Activated CD4-positive, alpha-beta T cell treated with anti-CD3 and anti-CD28 coated beads, Interleukin-2, amount 10 ng/mL, durations not matched to agents 24 days and 14 days (primary cell): Measurements from ENCODE around the gene FFAR3. TPM values are rescaled to one million over a fixed set of nuclear protein-coding genes. Genes with fewer than 3 reads are reported as not detected.

Source experiments
- DNase-seq: peaks from one replicate; pipeline ENCODE4 v3.0.0; 2022
- H3K27ac Mint-ChIP-seq: one replicate; pipeline ENCODE4 v1.8.0; 2022; ENCODE audit warnings: mild to moderate bottlenecking, mixed read lengths
- H3K27me3 Mint-ChIP-seq: one replicate; pipeline ENCODE4 v1.8.0; 2022; ENCODE audit warnings: mixed read lengths
- H3K36me3 Mint-ChIP-seq: one replicate; pipeline ENCODE4 v1.8.0; 2022; ENCODE audit warnings: low read depth, mild to moderate bottlenecking, mixed read lengths
- H3K4me1 Mint-ChIP-seq: one replicate; pipeline ENCODE4 v1.8.0; 2021; ENCODE audit warnings: mixed read lengths
- H3K4me3 Mint-ChIP-seq: one replicate; pipeline ENCODE4 v1.8.0; 2022; ENCODE audit warnings: mild to moderate bottlenecking, moderate library complexity, mixed read lengths
- H3K9me3 Mint-ChIP-seq: one replicate; pipeline ENCODE4 v1.8.0; 2021; ENCODE audit warnings: mixed read lengths
- intact Hi-C: fragments of 100-400 bp; cut with micrococcal nuclease; formaldehyde crosslinking; loops from one replicate; pipeline ENCODE4 v1.15.1; 2023
- total RNA-seq: library from RNA; stranded (reverse); gene quantifications from 2 replicates; pipeline ENCODE4 v1.2.3, GENCODE V29; 2022

FFAR3 gene, protein sequence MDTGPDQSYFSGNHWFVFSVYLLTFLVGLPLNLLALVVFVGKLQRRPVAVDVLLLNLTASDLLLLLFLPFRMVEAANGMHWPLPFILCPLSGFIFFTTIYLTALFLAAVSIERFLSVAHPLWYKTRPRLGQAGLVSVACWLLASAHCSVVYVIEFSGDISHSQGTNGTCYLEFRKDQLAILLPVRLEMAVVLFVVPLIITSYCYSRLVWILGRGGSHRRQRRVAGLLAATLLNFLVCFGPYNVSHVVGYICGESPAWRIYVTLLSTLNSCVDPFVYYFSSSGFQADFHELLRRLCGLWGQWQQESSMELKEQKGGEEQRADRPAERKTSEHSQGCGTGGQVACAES
- total RNA-seq: 0.21 and 0.69 TPM in 2 replicates

- H3K4me1 Mint-ChIP-seq: peaks cover 7% of the 10 kb centered on the region
- peak within 1 kb of the TSS; percentile 9 for H3K4me3 Mint-ChIP-seq
- no peak for DNase-seq
- H3K36me3 Mint-ChIP-seq: no peaks in the 10 kb centered on the region
- H3K9me3 Mint-ChIP-seq: no peaks in the 10 kb centered on the region
- peaks cover 6% of the 10 kb centered on the region for H3K27me3 Mint-ChIP-seq
- intact Hi-C loops: no loop called here
- peak within 1 kb of the TSS; percentile 25 for H3K27ac Mint-ChIP-seq
Observed at GRCh38 chr19:35357867-35358573, at the start of gene FFAR3. Gene FFAR3 (plus strand): TSS chr19:35358460. CDS start chr19:35358891, 431 bp downstream.

DNA sequence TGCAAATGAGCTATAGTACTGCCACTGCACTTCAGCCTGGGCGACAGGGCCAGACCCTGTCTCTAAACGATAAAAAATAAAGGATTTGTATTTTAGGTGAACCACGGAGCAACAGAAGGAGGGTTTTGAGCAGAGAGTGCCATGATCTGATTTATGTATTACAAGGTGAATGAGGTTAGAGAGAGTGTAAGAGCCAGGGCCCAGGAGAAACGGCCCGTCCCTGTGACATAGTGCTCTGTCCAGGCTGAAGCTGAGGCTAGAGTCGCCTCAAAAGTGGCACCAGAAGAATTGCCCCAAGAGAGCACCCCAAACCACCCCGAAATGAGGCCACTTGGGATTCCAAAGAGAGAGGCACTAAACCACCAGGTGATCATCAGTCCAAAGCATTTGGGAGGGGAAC is 49.4 kb upstream of the FFAR3 start:
- Mint-ChIP-seq H3K36me3 (no peaks in the 10 kb centered on the region), H3K4me1 (no peaks in the 10 kb centered on the region), H3K4me3 (no peak overlapping the region), H3K27me3 (no peaks in the 10 kb centered on the region), H3K27ac (no peak overlapping the region), H3K9me3 (no peaks in the 10 kb centered on the region)
- no peak for DNase-seq
- intact Hi-C loops: no loop called here

DNA sequence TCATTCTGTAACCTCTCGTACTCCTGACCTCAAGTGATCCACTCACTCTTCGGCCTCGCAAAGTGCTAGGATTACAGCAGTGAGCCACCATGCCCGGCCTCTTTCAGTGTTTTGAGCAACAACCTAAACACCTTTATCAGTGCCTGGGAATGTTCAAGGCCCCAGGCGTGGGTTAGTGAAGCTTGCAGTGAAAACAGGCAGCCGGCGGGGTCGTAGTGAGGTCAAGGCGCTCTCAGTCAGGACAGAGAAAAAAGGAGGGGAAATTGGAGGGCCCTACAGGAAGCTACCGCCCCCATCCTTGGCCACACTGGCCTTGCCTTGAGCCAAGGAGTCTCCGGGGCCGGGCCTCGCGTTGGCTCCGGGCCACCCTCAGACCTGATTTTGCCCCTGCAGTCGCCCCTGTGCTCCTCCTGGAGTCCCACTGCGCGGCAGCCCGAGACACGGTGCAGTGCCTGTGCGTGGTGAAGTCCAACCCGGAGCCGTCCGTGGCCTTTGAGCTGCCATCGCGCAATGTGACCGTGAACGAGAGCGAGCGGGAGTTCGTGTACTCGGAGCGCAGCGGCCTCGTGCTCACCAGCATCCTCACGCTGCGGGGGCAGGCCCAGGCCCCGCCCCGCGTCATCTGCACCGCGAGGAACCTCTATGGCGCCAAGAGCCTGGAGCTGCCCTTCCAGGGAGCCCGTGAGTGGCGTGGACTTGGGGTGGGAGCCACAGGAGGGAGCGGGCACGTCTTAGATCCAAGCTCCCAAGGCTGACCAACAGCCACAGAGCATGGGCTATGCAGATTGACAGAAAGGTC is 48.6 kb upstream of the FFAR3 start:
- H3K27ac Mint-ChIP-seq: no peak overlapping the region
- no peaks in the 10 kb centered on the region for H3K9me3 Mint-ChIP-seq
- no peaks in the 10 kb centered on the region for H3K27me3 Mint-ChIP-seq
- H3K4me3 Mint-ChIP-seq: no peak overlapping the region
- intact Hi-C loops: no loop called here
- H3K36me3 Mint-ChIP-seq: no peaks in the 10 kb centered on the region
- no peaks in the 10 kb centered on the region for H3K4me1 Mint-ChIP-seq
- DNase-seq: no peak

- H3K9me3 Mint-ChIP-seq: no peaks in the 10 kb centered on the region
- H3K27ac Mint-ChIP-seq: no peak overlapping the region
- no peak for DNase-seq
- no peaks in the 10 kb centered on the region for H3K4me1 Mint-ChIP-seq
- H3K4me3 Mint-ChIP-seq: no peak overlapping the region
- H3K36me3 Mint-ChIP-seq: no peaks in the 10 kb centered on the region
- no peaks in the 10 kb centered on the region for H3K27me3 Mint-ChIP-seq
- intact Hi-C loops: no loop called here
Observed at GRCh38 chr19:35310331-35310730, 47.9 kb upstream of the FFAR3 start.

- Mint-ChIP-seq H3K27me3 (no peaks in the 10 kb centered on the region), H3K27ac (no peak overlapping the region)
- intact Hi-C loops: no loop called here
Observed at GRCh38 chr19:35310811-35311465, 47.3 kb upstream of the FFAR3 start.

GRCh38 chr19:35311901-35312665 is 46.2 kb upstream of the FFAR3 start:
- no peaks in the 10 kb centered on the region for H3K36me3 Mint-ChIP-seq
- H3K9me3 Mint-ChIP-seq: no peaks in the 10 kb centered on the region
- H3K27me3 Mint-ChIP-seq: no peaks in the 10 kb centered on the region

More at GRCh38 chr19:35310811-35311465, 47.3 kb upstream of the FFAR3 start:
- no peaks in the 10 kb centered on the region for H3K4me1 Mint-ChIP-seq
- no peaks in the 10 kb centered on the region for H3K36me3 Mint-ChIP-seq
- DNase-seq: no peak
- H3K9me3 Mint-ChIP-seq: no peaks in the 10 kb centered on the region
- no peak overlapping the region for H3K4me3 Mint-ChIP-seq

DNA sequence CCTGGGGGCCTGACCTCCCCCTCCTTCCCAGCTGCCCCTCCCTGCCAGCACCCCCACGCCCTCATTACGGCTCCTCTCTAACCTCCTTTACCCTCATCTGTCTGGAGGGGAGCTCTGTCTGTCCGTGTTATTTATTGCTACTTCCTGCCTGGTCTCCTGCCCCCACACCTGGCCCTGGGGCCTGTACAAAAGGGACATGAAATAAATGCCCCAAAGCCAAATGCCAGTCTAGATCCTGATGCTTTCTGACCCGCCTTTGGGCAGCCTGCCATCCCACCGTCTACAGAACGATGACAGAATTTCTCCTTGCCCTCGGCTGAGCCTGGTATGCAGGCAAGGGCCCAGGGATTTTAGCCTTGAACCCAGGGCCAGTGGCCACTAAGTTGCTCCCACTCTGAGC is 44.7 kb upstream of the FFAR3 start:
- Mint-ChIP-seq H3K27ac (no peak overlapping the region), H3K9me3 (no peaks in the 10 kb centered on the region), H3K36me3 (no peaks in the 10 kb centered on the region), H3K4me3 (no peak overlapping the region), H3K4me1 (peaks cover 3% of the 10 kb centered on the region), H3K27me3 (no peaks in the 10 kb centered on the region)
- intact Hi-C loops: no loop called here
- no peak for DNase-seq

More at GRCh38 chr19:35311901-35312665, 46.2 kb upstream of the FFAR3 start:
- Mint-ChIP-seq H3K4me3 (no peak overlapping the region), H3K4me1 (no peaks in the 10 kb centered on the region), H3K27ac (no peak overlapping the region)
- DNase-seq: no peak
- intact Hi-C loops: no loop called here

DNA sequence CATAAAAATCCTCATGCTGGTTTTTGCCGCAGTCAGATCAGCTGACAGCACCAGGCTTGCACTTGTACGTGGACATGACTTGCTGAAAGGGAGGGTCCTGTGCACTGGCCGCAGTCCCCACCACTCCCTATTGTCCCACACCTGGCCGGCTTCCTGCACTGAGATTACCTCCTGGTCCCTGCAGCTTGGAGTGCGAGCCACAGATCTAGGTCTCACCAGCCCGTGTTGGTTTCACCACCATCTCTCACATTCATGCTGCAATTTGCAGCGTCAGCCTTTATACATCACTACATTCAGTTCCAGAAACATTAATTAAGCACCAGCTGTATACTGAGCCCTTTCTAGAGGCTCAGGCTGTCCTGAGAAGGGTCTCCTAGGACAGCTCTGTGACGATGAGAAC is 44.2 kb upstream of the FFAR3 start:
- no peak overlapping the region for H3K4me3 Mint-ChIP-seq
- peaks cover 7% of the 10 kb centered on the region for H3K4me1 Mint-ChIP-seq
- H3K9me3 Mint-ChIP-seq: no peaks in the 10 kb centered on the region
- intact Hi-C loops: no loop called here
- no peak overlapping the region for H3K27ac Mint-ChIP-seq
- H3K27me3 Mint-ChIP-seq: no peaks in the 10 kb centered on the region
- no peak for DNase-seq
- no peaks in the 10 kb centered on the region for H3K36me3 Mint-ChIP-seq

DNA sequence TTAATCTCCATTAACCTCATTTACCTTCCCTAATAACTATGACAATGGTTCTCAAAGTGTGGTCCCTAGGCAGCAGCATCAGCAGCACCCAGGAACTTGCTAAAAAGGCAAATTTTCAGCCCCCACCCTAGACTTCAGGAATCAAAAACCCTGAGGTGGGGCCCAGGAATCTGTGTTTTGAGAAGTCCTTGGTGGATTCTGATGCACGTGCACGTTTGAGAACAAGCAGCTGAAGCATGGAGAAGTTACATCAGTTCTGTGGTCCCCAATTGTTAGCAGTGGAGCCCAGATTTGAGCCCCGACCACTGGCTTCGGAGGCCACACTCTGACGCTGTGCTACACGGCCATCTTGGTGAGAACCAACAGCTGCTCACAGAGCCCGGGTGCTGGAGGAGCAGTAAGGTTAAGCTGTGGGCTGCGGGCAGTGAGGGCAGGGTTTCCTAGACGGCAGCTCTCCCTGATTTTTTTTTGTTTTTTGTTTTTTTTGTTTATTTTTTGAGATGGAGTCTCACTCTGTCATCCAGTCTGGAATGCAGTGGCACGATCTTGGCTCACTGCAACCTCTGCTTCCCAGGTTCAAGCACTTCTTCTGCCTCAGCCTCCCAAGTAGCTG is 43.3 kb upstream of the FFAR3 start:
- intact Hi-C loops: no loop called here
- no peak overlapping the region for H3K4me3 Mint-ChIP-seq
- no peaks in the 10 kb centered on the region for H3K27me3 Mint-ChIP-seq
- H3K4me1 Mint-ChIP-seq: peaks cover 7% of the 10 kb centered on the region
- DNase-seq: no peak
- no peaks in the 10 kb centered on the region for H3K36me3 Mint-ChIP-seq
- no peaks in the 10 kb centered on the region for H3K9me3 Mint-ChIP-seq
- H3K27ac Mint-ChIP-seq: no peak overlapping the region

DNA sequence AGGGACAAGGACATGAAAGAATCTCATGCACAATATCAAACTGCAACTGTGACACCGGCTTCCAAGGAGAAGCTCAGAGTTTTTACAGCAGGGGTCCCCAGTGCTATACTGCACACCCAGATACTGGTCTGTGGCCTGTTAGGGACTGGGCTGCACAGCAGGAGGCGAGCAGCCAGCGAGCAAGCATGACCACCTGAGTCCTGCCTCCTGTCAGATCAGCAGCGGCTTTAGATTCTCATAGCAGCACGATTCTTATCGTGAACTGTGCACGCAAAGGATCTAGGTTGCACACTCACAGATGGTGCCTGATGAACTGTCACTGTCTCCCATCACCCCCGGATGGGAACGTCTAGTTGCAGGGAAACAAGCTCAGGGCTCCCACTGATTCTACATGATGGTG is 42.4 kb upstream of the FFAR3 start:
- Mint-ChIP-seq H3K27me3 (no peaks in the 10 kb centered on the region), H3K4me1 (peaks cover 7% of the 10 kb centered on the region), H3K36me3 (no peaks in the 10 kb centered on the region), H3K27ac (no peak overlapping the region), H3K4me3 (no peak overlapping the region), H3K9me3 (no peaks in the 10 kb centered on the region)
- no peak for DNase-seq
- intact Hi-C loops: no loop called here

DNA sequence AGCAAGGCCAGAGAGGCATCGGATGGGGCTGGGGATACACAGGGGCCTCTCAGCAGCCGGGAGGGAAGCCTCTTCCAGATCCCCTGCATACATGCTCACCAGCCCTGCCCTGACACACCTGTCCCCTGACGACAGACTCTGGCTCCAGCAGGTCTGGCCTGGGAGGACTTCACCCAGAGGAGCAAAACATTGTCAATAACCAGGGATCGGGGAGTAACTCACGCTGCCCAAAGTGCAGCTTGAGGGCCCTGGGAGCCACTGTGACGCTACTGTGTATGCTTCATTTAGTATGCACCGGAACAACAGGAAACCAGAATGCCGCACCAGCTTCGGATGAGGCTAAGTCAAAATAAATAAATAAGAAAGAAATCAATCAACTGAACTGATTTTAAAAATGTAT is 41.7 kb upstream of the FFAR3 start:
- no peaks in the 10 kb centered on the region for H3K27me3 Mint-ChIP-seq
- H3K4me1 Mint-ChIP-seq: peaks cover 7% of the 10 kb centered on the region
- no peak overlapping the region for H3K27ac Mint-ChIP-seq
- no peaks in the 10 kb centered on the region for H3K9me3 Mint-ChIP-seq
- no peak overlapping the region for H3K4me3 Mint-ChIP-seq
- no peak for DNase-seq
- intact Hi-C loops: no loop called here
- H3K36me3 Mint-ChIP-seq: peaks cover under 1% of the 10 kb centered on the region

DNA sequence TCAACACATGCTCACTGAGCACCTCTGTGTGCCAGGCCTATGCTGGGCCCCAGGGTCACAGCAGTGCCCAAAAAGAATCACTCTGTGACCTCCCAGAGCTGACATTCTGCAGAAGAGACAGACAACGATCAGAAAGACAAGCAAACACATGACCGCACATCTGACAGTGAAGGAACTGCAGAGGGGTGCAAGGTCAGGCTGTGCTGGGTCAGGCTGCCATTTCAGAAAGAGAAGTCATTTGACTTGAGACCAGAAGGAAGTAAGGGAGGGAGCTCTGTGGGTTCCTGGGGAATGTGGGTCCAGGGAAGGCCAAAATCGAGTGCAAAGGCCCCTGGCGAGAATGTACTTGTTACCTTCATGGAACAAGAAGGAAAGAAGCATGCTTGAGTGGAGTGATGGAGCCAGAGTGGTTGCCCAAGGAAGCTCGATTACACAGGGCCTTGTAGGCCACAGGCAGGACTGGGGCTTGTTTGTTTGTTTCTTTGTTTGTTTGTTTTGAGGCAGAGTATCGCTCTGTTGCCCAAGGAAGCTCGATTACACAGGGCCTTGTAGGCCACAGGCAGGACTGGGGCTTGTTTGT is 40.7 kb upstream of the FFAR3 start:
- DNase-seq: no peak
- Mint-ChIP-seq H3K36me3 (peaks cover 2% of the 10 kb centered on the region), H3K4me3 (no peak overlapping the region), H3K4me1 (peaks cover 7% of the 10 kb centered on the region), H3K27me3 (peaks cover 2% of the 10 kb centered on the region), H3K27ac (no peak overlapping the region), H3K9me3 (no peaks in the 10 kb centered on the region)
- intact Hi-C loops: no loop called here
